HG02642 (cell line): ENCODE data around the gene SPN.
"Not testable (repeated sequence)": the region's sequence is repeated elsewhere in the genome, so short reads cannot be mapped to it uniquely, and the experiment has no call there.

Experiments used
- ATAC-seq: cut with Tn5 transposase; IDR thresholded peaks from one replicate; pipeline ENCODE4 v1.9.1; 2021; ENCODE audit warnings: mild to moderate bottlenecking; ENCODE audit not compliant: unreplicated experiment, poor library complexity

The SPN gene, protein sequence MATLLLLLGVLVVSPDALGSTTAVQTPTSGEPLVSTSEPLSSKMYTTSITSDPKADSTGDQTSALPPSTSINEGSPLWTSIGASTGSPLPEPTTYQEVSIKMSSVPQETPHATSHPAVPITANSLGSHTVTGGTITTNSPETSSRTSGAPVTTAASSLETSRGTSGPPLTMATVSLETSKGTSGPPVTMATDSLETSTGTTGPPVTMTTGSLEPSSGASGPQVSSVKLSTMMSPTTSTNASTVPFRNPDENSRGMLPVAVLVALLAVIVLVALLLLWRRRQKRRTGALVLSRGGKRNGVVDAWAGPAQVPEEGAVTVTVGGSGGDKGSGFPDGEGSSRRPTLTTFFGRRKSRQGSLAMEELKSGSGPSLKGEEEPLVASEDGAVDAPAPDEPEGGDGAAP

DNA sequence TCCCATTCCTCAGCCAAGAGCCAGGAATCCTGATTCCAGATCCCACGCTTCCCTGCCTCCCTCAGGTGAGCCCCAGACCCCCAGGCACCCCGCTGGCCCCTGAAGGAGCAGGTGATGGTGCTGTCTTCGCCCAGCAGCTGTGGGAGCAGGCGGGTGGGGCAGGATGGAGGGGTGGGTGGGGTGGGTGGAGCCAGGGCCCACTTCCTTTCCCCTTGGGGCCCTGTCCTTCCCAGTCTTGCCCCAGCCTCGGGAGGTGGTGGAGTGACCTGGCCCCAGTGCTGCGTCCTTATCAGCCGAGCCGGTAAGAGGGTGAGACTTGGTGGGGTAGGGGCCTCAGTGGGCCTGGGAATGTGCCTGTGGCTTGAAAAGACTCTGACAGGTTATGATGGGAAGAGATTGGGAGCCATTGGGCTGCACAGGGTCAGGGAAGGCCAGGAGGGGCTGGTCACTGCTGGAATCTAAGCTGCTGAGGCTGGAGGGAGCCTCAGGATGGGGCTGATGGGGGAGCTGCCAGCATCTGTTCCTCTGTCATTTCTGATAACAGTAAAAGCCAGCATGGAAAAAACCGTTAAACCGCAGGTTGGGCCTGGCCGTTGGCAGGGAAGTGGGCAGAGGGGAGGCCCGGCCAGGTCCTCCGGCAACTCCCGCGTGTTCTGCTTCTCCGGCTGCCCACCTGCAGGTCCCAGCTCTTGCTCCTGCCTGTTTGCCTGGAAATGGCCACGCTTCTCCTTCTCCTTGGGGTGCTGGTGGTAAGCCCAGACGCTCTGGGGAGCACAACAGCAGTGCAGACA lies at the start of gene SPN:
TSS of gene SPN (plus strand) at position 232 of the 791 bp plus-strand sequence. CDS start at position 714, 482 bp downstream.
- ATAC-seq = peak; percentile 23

DNA sequence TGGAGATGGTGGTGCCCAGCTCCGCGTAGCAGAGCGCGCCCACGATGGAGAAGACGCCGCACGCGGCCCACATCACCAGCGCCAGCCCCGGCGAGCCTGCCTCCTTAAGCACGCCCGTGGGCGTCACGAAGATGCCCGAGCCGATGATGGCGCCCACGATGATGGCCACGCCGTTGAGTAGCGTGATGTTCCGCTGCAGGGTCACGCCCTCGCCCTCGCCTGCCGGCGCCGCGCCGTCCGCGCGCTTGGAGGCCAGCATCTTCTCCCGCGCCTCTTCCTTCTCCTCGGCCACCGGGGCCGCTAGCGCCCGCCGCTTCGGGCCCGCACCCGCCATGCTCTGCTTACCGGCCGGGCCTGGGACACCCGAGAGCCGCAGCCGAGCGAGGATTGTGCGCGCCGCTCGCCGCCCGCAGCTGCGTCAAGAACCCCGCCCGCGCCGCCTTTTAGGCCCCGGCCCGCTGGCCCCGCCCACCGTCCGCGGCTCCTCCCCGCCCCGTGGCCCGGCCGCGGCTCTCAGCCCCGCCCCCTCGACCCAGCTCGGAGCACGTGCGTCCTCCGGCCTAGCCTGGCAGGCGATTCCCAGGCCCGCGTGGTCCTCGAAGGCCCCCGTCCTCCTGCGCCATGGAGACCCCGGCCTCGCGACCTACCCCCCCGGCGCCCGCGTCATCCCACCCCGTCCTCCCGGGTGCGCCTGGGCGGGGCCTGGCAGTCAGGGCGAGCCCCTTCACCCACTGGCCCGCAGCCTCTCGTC lies 49.6 kb upstream of the SPN start:
- ATAC-seq = peak; percentile 50

DNA sequence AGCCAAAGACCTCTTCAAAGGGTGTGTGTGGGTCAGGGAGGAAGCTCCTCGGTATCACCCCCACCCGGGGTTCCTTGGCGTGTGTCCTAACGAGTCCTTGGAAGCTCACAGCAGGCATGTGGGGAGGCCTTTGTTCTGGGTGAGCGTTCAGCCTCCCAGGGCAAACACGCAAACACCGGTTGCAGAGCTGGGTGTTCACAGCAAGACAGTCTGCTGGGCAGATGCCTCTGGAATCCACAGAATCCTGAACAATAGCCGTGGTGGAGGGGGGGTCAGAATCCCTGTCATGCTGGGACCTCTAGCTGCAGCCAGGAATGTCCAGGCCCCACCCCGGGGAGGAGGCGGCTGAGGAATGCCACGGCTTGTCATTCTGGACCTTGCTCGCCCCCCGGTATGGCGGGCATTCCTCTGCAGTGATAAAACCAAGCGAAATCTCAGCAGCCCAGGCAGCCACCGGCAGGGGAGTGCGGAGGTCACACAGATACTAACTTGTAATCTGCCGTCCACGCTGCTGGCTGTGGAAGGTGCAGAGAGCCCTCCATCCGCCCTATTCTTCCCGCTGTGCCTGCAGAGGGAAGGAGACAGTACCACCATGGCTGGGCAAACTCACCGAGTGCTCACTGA lies 48.2 kb upstream of the SPN start:
- ATAC-seq = not testable (repeated sequence)

DNA sequence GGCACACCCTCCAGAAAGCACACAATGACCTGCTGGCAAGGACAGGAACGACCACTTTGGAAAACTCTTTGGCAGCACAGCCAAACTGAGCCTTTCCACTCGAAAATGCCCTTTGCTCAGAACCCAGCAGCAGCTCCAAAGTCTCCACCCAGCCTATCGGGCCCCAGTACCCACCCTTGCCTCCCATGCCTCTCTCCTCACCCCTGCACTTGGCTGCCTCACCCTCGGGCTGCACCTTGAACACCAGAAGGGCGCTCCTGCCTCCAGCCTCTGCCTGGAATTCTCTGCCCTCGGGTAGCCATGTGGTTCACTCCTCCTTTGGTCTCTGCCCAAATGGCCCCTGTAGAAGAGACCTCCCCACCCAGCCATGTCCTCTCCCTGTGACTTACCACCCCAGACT lies 46.9 kb upstream of the SPN start:
- not testable (repeated sequence) for ATAC-seq

DNA sequence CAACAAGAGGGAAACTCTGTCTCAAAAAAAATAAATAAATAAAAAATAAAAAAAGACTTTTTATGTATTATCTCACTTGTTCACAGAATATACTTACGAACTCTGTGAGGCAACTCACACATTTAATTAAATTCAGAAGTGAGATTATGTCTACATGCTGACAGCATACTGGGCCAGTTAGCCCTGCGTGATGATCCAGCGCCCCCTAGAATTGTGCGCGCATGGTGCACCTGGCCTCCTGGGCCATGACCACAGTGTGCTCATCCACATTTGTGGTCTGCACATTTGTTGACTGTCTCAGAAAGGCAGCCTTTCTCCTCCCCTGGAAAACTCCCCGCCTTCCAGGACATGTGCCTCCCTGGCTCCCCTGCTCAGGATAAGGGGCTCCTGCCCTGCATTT lies 42.5 kb upstream of the SPN start:
- ATAC-seq = not testable (repeated sequence)

DNA sequence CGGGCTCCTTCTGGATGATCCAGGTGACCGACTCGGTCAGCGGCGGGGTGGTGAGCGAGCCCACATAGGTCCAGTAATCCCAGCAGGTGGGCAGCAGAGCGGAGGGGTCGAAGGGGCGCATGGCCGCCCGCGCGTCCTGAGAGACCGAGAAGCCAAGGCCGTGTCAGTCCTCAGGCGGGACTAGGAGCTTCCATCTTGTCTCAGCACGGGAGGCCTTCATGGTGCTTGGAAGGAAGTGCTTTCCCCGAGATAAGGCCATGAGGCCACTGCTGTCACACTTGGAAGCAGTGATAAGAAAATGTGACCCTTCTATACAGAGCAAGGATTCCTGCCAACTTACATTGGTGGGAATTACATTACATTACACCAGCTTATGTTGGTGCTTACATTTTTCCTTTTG lies 40.3 kb upstream of the SPN start:
- not testable (repeated sequence) for ATAC-seq

DNA sequence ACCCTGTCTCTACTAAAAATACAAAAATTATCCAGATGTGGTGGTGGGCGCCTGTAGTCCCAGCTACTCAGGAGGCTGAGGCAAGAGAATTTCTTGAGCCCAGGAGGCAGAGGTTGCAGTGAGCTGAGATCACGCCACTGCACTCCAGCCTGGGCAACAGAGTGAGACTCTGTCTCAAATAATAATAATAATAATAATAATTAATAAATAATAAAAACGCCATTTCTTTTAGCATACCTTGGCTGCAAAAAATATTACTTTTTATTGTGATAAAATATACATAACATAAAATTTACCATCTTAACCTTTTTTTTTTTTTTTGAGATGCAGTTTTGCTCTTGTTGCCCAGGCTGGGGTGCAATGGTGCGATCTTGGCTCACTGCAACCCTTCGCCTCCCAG lies 39.8 kb upstream of the SPN start:
- not testable (repeated sequence) for ATAC-seq

DNA sequence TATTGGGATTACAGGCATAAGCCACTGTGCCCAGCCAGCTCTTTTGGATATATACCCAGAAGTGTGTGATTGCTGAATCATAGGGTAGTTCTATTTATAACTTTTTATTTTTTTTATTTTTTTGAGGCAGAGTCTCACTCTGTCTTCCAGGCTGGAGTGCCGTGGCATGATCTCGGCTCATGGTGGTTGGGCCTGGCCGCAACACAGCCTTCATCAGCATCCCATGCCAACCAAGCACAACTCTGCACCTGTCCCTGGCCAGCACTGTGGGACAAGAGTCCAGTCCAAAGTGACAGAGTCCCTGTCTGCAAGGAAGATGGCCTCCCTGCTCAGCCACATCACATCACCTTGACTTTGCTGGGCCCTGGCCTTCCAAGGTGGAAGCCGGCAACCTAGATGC lies 37.9 kb upstream of the SPN start:
- not testable (repeated sequence) for ATAC-seq

DNA sequence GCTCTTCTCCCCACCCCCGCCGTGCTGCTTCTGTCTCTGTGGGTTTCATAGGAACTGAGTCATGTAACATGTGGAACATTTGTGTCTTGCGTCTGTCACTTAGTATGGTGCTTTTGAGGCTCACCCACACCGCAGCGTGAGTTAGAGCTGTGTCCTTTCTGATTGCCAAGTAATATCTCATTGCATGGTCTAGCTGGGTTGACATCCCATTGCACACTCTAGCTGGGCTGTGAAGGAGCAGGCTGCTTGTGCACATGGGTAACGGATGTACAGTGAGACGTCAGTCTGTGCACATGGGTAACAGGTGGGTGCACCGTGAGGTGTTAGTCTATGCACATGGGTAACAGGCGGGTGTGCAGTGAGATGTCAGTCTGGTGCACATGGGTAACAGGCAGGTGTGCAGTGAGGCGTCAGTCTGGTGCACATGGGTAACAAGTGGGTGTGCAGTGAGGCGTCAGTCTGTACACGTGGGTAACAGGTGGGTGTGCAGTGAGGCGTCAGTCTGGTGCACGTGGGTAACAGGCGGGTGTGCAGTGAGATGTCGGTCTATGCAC lies 36.2 kb upstream of the SPN start:
- peak; percentile 52 for ATAC-seq

DNA sequence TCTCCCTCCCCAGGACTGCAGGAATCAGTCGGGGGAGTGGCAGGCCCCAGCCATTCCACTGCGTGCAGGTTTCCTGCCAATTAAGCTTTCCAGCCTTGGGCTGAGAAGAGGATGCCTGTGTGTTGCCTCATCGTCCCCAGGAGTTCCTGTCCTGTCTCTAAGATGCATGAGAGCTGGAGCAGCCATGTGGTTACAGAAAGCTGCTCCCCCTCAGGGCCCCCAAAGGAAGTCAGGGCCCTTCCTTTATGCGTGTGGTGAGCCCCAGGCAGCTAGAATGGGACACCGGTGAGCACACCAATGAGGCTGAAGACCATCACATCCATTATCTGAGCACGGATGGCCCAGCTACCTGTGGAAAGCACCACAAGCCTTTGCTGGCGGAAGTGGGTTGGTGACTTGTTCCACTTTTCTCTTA lies 35.4 kb upstream of the SPN start:
- ATAC-seq = peak; percentile 49

DNA sequence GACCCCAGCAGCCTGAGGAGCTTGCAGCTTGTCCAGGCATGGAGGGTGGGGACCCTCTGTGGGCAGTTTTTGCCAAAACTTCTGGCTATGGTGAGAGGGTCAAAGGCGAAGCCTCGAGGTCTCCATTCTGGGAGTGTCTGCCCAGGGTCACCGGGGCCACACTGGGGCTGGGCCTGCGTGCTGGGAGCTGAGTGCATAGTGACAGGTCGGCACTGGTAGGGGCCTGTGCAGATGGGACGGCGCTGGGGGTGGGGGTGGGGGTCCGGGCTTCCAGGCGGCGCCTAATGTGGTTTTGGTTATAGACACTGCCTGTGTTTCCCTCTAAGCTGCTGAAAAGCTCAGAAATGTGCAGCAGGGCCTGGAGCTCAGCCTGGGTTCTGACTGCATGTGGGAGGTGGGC lies 34.3 kb upstream of the SPN start:
- ATAC-seq = not testable (repeated sequence)

DNA sequence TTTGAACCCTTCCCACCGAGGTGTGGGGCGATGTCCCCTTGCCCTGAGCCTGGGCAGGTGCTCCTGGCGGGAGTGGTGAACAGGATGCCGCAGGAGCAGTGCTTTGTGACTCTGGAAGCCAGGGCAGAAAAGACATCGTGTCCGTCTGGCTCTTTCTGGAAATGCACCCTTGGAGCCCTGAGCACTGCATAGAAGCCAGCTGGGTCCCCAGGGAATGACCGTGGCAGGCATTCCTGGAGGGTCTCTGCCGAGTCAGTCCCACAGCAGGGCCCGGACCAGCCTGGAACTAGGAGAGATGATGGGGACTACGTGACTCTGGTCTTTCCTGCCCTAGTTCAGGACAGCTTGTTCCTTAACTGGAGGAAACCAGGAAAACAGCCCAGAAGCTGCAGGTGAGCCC lies 33.7 kb upstream of the SPN start:
- ATAC-seq = not testable (repeated sequence)

DNA sequence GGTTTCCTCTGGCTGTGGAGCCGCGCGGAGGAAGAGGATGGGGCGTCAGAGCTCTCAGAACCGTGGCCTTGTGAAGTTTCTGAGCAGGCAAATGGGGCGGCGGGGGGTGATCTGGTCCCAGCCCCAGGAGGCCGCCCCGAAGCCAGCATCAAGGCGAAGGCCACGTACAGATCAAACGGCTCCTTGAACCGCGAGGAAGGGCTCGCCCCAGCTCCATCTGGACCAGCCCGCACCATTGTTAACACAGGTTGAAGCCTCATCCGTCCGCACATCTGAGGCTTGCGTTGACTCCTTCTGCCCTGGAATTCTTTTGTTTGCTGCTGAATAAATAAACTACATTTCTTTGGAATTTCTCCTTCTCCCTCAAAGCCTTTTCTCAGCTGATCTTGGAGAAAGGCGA lies 31.4 kb upstream of the SPN start:
- ATAC-seq = not testable (repeated sequence)

DNA sequence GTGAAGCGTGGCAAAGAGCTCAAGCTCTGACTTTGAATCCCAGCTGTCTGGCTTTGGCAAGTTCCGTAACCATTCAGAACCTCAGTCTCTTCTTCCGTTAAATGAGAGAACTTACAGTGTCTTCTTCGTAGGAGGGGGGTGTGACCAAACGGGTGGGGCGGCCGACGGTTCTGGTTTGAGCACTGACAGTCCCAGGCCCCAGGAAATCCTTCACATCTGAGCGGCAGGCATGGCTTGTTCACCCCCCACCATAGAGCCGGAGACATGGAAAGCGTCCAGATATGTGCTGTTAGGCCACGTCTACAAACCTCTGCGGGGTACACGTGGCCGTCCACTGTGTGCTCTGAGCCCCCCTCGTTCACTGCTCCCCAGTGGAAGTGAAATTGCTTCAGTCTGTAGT lies 27.1 kb upstream of the SPN start:
- not testable (repeated sequence) for ATAC-seq

DNA sequence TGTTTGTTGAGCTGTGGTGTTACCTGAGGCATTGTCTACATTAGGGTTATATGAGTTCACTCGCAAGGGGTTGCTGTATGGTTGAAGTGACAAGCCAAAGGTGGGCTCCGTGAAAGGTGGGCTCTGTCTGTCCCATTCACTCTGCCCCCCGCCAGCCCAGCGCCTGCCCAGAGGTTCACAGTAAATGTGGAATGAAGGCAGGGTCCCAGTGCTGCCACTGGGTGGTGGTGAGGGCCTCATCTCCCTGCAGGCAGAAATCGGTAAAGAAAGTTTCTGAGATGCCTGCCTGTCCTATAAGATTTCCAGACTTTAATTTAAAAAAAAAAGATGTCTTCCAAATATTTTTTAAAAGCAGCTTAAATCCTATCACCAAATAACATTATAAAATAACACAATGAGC lies 26.7 kb upstream of the SPN start:
- ATAC-seq = not testable (repeated sequence)

DNA sequence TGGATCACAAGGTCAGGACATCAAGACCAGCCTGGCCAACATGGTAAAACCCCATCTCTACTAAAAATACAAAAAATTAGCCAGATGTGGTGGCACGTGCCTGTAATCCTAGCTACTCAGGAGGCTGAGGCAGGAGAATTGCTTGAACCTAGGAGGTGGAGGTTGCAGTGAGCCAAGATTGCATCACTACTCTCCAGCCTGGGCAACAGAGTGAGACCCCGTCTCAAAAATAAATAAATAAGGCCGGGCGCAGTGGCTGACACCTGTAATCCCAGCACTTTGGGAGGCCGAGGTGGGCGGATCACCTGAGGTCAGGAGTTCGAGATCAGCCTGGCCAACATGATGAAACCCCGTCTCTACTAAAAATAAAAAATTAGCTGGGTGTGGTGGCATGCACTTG lies 24.3 kb upstream of the SPN start:
- not testable (repeated sequence) for ATAC-seq

DNA sequence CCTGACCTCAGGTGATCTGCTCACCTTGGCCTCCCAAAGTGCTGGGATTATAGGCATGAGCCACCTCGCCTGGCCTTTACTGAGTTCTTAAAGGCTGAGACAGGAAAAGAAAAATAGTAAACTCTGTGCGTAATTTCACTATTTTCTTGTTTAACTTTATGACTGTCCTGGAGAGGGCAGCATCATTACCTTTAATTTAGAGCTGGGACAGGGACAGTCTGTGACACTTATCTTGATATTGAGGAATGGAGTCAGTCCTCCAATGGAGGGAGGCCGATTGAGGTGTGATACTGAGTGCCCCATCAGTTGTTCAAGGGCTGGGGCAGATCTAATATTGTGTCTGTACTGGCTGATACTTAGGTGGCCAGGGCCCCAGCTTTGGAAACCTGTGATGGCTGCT lies 21.5 kb upstream of the SPN start:
- no peak for ATAC-seq

DNA sequence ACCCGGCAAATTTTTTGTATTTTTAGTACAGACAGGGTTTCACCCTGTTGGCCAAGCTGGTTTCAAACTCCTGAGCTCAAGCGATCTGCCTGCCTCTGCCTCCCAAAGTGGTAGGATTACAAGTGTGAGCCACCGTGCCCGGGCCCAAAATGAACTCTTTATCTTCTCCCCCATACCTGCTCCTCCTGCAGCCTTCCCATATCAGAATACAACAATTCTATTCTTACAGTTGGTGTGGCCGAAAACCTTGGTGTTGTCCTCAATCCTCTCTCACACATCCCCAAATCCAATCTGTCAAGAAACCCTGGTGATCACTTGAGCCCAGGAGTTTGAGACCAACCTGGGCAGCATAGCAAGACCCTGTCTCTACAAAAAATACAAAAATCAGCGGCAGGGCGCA lies 19.5 kb upstream of the SPN start:
- ATAC-seq = no peak

DNA sequence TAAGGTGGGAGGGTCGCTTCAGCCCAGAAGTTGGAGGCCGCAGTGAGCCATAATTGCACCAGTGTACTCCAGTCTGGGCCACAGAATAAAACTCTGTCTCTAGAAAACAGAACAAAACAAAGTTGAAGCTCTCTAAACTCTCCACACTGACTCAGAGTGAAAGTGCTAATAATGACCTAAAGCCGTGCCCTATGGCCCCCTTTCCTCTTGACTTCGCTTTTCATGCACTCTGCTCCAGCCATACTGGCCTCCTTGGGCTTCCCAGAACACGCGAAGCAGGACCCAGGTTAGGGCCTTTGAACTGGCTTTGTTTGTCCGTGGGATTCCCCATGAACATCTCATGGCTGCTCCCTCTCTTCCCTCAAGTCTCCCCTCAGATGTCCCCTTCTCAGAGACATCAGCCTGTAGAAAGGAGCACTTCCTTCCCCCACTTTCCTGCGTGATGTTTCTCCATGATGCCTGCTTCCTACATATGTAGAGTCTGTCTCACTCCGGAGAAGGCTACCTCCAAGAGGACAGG lies 18.6 kb upstream of the SPN start:
- no peak for ATAC-seq
